GM19455 (cell line): ENCODE data around the gene PPP1R1B.

Source experiments
- ATAC-seq: cut with Tn5 transposase; IDR thresholded peaks from one replicate; pipeline ENCODE4 v1.9.1; 2021; ENCODE audit not compliant: unreplicated experiment

PPP1R1B gene

GRCh38 chr17:39666231-39666600, 39.5 kb downstream of the PPP1R1B start:
- ATAC-seq, result no peak

GRCh38 chr17:39666601-39667261, 40.0 kb downstream of the PPP1R1B start:
- no peak for ATAC-seq

GRCh38 chr17:39667262-39667944, 40.7 kb downstream of the PPP1R1B start:
- ATAC-seq, result no peak

GRCh38 chr17:39667945-39668924, 41.5 kb downstream of the PPP1R1B start, which contains the start of gene PNMT:
Gene PNMT (plus strand): TSS chr17:39668453. CDS start chr17:39668476, 23 bp downstream.
- ATAC-seq, result no peak

- ATAC-seq, result no peak
Observed at GRCh38 chr17:39669897-39670735, 43.4 kb downstream of the PPP1R1B start.

- ATAC-seq, result no peak
Observed at GRCh38 chr17:39670746-39671145, 44.0 kb downstream of the PPP1R1B start.

GRCh38 chr17:39671651-39672521, 45.1 kb downstream of the PPP1R1B start:
- no peak for ATAC-seq

GRCh38 chr17:39672522-39673334, 46.0 kb downstream of the PPP1R1B start:
- no peak for ATAC-seq

- no peak for ATAC-seq
Observed at GRCh38 chr17:39673335-39674081, 46.8 kb downstream of the PPP1R1B start.

- no peak for ATAC-seq
Observed at GRCh38 chr17:39674179-39674578, 47.4 kb downstream of the PPP1R1B start.

GRCh38 chr17:39674702-39675389, 48.1 kb downstream of the PPP1R1B start:
- no peak for ATAC-seq

GRCh38 chr17:39675390-39676082, 48.8 kb downstream of the PPP1R1B start:
- no peak for ATAC-seq

- no peak for ATAC-seq
Observed at GRCh38 chr17:39676198-39676819, 49.6 kb downstream of the PPP1R1B start.

- ATAC-seq, result no peak
Observed at GRCh38 chr17:39677072-39677471, 50.3 kb downstream of the PPP1R1B start.

- no peak for ATAC-seq
Observed at GRCh38 chr17:39677542-39678339, 51.0 kb downstream of the PPP1R1B start.
